ENCODE data around the gene GAD2.

Gene GAD2

DNA sequence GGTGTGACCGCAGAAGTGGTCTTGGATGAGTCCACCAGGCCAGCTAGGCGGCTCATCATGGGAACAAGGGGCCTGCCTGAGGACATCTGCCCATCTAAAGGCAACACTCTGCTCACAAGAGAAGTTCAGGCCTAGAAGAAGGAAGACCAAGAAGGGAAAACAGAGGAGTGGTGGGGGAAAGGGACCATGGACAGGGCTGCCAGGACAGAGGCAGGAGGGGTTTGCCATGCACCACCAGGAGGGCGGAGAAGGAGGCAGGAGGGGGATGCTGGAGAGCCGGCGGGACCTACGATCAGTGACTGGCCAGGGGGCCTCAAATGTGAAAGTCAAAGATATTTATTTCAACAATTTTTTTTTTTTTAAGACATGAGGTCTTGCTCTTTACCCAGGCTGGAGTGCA lies 33.1 kb downstream of the GAD2 start:
- POLR2A ChIA-PET = no interaction called here
- TF ChIP-seq, protein P1, sequence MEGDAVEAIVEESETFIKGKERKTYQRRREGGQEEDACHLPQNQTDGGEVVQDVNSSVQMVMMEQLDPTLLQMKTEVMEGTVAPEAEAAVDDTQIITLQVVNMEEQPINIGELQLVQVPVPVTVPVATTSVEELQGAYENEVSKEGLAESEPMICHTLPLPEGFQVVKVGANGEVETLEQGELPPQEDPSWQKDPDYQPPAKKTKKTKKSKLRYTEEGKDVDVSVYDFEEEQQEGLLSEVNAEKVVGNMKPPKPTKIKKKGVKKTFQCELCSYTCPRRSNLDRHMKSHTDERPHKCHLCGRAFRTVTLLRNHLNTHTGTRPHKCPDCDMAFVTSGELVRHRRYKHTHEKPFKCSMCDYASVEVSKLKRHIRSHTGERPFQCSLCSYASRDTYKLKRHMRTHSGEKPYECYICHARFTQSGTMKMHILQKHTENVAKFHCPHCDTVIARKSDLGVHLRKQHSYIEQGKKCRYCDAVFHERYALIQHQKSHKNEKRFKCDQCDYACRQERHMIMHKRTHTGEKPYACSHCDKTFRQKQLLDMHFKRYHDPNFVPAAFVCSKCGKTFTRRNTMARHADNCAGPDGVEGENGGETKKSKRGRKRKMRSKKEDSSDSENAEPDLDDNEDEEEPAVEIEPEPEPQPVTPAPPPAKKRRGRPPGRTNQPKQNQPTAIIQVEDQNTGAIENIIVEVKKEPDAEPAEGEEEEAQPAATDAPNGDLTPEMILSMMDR (IDR thresholded peaks at IDR 0.05; ENCODE audit: control extremely low read depth, extremely low read depth, low read depth, missing control alignments) = no peak
- no peak for DNase-seq (ENCODE audit: extremely low spot score)
- CTCF ChIA-PET = interaction anchor here (0.8 to 1.3 kb wide), 3 partner anchors 10 to 16 kb away, joined by 3 read pairs; no protein-coding TSS in a partner anchor

DNA sequence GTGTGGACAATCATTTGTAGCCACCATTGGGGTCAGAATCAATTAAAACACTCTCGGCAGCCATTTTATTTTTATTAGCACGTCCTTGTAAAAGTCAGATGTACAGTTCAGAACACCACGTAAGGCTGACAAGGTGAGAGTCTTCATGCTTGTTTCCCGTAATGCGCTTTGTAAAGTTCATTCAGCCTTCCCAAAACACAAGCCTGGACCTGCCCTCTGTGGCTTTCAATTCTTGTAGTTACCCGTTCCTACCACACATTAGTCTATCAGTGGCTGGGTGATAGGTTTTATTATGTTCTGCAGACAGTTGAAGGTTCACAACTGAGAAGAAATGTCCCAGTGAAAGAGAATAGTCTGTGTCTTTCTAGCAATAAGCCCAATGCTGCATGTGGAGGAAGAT lies 35.4 kb downstream of the GAD2 start:
- CTCF ChIA-PET = interaction anchor here (0.9 to 1.2 kb wide), 2 partner anchors 9 to 17 kb away, joined by 3 to 4 read pairs; no protein-coding TSS in a partner anchor
- TF ChIP-seq, protein P1 (IDR thresholded peaks at IDR 0.05; ENCODE audit: control extremely low read depth, extremely low read depth, low read depth, missing control alignments) = no peak
- POLR2A ChIA-PET = no interaction called here
- no peak for DNase-seq (ENCODE audit: extremely low spot score)

DNA sequence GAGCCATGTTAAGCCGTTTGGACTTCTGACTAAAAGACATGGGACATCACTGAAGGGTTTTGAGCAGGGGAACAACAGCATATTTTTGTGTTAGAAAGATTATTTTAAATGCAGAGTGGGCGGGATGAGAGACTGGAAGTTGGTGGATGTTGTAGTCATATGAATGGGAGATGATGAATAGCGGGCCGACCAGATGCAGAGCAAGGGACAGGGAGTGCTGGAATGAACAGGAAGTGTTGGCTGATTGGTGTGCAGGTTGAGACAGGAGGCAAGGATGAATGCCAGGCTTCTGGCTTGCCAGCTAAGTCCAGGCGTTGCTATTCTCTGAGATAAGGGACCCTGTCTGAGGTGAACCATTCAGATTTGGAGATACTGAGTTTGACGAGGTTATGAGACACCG lies 38.0 kb downstream of the GAD2 start:
- TF ChIP-seq, protein P1 (IDR thresholded peaks at IDR 0.05; ENCODE audit: control extremely low read depth, extremely low read depth, low read depth, missing control alignments) = no peak
- POLR2A ChIA-PET = no interaction called here
- DNase-seq (ENCODE audit: extremely low spot score) = no peak
- CTCF ChIA-PET = no interaction called here

DNA sequence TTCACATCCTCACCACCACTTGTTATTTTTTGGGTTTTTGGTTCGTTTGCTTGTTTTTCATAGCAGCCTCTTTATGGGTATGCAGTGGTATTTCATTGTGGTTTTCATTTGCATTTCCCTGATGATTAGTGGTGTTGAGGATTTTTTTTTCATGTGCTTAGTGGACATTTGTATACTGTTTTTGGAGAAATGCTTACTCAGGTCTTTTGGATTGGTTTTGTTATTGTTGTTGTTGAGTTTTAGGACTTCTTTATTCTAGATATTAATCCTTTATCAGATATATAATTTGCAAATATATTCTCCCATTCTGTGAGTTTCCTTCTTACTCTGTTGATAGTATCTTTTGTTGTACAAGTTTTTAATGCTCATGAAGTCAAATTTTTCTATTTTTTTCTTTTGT lies 42.8 kb downstream of the GAD2 start:
- no peak for DNase-seq (ENCODE audit: extremely low spot score)
- CTCF ChIA-PET = no interaction called here
- TF ChIP-seq, protein P1 (IDR thresholded peaks at IDR 0.05; ENCODE audit: control extremely low read depth, extremely low read depth, low read depth, missing control alignments) = no peak
- POLR2A ChIA-PET = no interaction called here

DNA sequence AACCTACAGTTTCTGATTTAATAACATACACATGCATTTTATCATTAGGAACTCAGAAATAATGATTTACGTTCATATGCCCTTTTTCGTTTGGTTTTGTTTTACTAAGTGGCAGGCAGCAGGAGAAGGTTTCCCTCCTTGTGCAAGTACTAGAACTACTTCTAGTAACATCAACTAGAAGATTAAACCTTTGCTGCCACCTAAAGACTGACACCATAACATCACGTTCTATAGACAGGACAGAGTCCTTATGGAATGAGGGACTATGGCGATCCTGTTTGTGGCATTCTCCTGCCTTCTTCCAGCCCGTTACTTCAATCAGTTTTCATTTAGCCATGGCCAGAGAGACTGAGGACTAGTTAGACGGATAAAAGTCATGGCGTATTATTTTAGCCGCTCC lies 53.2 kb downstream of the GAD2 start:
- POLR2A ChIA-PET = no interaction called here
- TF ChIP-seq, protein P1 (IDR thresholded peaks at IDR 0.05; ENCODE audit: control extremely low read depth, extremely low read depth, low read depth, missing control alignments) = peak; percentile 26
- peak; percentile 31 for DNase-seq (ENCODE audit: extremely low spot score)
- CTCF ChIA-PET = no interaction called here

DNA sequence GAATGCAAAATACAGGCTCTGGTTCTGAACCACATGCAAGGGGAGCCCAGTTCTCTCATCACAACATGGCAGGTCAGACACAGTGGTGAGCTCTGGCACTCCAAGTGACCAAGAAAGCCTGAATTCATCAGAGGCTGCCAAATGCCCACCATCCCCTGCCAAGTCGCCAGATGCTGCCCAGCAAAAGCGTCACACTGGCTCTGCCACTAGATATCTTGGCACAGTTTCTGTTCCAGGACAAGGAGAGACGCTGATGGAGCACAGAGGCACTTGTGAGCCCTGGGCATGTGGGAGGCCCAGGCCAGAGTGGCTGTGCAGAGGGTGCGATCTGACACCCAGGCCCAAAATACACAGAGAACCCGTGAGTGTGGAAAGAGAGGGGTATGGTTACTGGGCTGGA lies 57.8 kb downstream of the GAD2 start:
- DNase-seq (ENCODE audit: extremely low spot score) = no peak
- CTCF ChIA-PET = interaction anchor here (1.2 kb wide), 1 partner anchor 399 kb away, joined by 3 read pairs; no protein-coding TSS in a partner anchor
- TF ChIP-seq, protein P1 (IDR thresholded peaks at IDR 0.05; ENCODE audit: control extremely low read depth, extremely low read depth, low read depth, missing control alignments) = no peak
- POLR2A ChIA-PET = no interaction called here

DNA sequence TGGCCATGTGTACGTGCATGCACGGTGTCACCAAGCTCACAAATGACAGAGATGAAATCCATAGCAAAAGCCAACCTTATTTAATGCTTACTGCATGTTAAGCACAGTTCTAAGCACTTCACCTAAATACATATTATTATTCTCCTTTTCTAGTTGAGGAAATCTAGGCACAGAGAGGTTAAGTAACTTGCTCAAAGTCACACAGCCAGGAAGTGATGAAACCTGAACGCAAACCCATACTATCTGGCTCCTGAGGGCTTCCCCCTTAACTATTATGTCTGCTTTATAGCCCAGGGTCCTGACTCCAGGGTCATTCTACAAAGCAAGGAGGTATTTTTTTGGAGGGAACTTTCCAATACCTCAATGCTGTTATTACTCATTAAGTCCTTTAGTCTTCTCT lies 61.7 kb downstream of the GAD2 start:
- POLR2A ChIA-PET = interaction anchor here (0.5 kb wide), 1 partner anchor 198 kb away, joined by 5 read pairs; no protein-coding TSS in a partner anchor
- TF ChIP-seq, protein P1 (IDR thresholded peaks at IDR 0.05; ENCODE audit: control extremely low read depth, extremely low read depth, low read depth, missing control alignments) = no peak
- CTCF ChIA-PET = no interaction called here
- no peak for DNase-seq (ENCODE audit: extremely low spot score)
